Measurements from ENCODE around the gene NSL1. TPM values are rescaled to one million over a fixed set of nuclear protein-coding genes. Genes with fewer than 3 reads are reported as not detected.

NSL1 gene
- total and polyA plus RNA-seq, 2 donors from 2014 or later = 19.5 to 34.5 TPM

- Histone ChIP-seq H3K9me3 (ENCODE audit: control insufficient read depth in 2 of 3, insufficient read depth in 1 of 3, low read length in 3 of 3) (peaks cover 0 to 12% (median 0%) of the 10 kb centered on the region in 3 donors), H3K4me1 (ENCODE audit: control insufficient read depth in 2 of 3, insufficient read depth in 2 of 3, low read depth in 1 of 3, low read length in 3 of 3) (no peaks in the 10 kb centered on the region), H3K27me3 (ENCODE audit: control insufficient read depth, insufficient read depth, low read length) (no peaks in the 10 kb centered on the region), H3K27ac (ENCODE audit: low read depth in 2 of 2, low read length in 2 of 2) (no peak overlapping the region), H3K4me3 (ENCODE audit: low read length in 3 of 3) (no peak overlapping the region), H3K36me3 (ENCODE audit: control insufficient read depth in 2 of 3, insufficient read depth in 3 of 3, low read length in 3 of 3) (no peaks in the 10 kb centered on the region), H3K9ac (ENCODE audit: low read length in 3 of 3) (no peak overlapping the region)
- intact Hi-C loops (cut with DNase I) = no loop called here
- DNase-seq (no peak), FAIRE-seq (no peak)
- TF ChIP-seq CTCF (IDR thresholded peaks at IDR 0.05; ENCODE audit: borderline replicate concordance, extremely low read depth, insufficient read depth) = no peak
Observed at GRCh38 chr1:212820969-212821368, 29.4 kb upstream of the NSL1 start.

- H3K27me3 ChIP-seq (ENCODE audit: control insufficient read depth, insufficient read depth, low read length) = no peaks in the 10 kb centered on the region
- H3K4me1 ChIP-seq (ENCODE audit: control insufficient read depth in 2 of 3, insufficient read depth in 2 of 3, low read depth in 1 of 3, low read length in 3 of 3) = no peaks in the 10 kb centered on the region
- DNase-seq (peak in 1 of 5 donors; percentile 2), FAIRE-seq (no peak)
- H3K4me3 ChIP-seq (ENCODE audit: low read length in 3 of 3) = no peak overlapping the region
- H3K9ac ChIP-seq (ENCODE audit: low read length in 3 of 3) = no peak overlapping the region
- intact Hi-C loops (cut with DNase I) = loop anchor here (10.0 kb wide), 1 partner anchor 175 kb away; no protein-coding TSS in a partner anchor
- TF ChIP-seq CTCF (IDR thresholded peaks at IDR 0.05; ENCODE audit: borderline replicate concordance, extremely low read depth, insufficient read depth) = no peak
- no peak overlapping the region for H3K27ac ChIP-seq (ENCODE audit: low read depth in 2 of 2, low read length in 2 of 2)
- no peaks in the 10 kb centered on the region for H3K36me3 ChIP-seq (ENCODE audit: control insufficient read depth in 2 of 3, insufficient read depth in 3 of 3, low read length in 3 of 3)
- peaks cover 0 to 2% (median 0%) of the 10 kb centered on the region in 3 donors for H3K9me3 ChIP-seq (ENCODE audit: control insufficient read depth in 2 of 3, insufficient read depth in 1 of 3, low read length in 3 of 3)
Observed at GRCh38 chr1:212819726-212820125, 28.1 kb upstream of the NSL1 start.

GRCh38 chr1:212816567-212817278 is 25.1 kb upstream of the NSL1 start:
- no peak overlapping the region for H3K4me3 ChIP-seq (ENCODE audit: low read length in 3 of 3)
- no peak for TF ChIP-seq CTCF (IDR thresholded peaks at IDR 0.05; ENCODE audit: borderline replicate concordance, extremely low read depth, insufficient read depth)
- H3K4me1 ChIP-seq (ENCODE audit: control insufficient read depth in 2 of 3, insufficient read depth in 2 of 3, low read depth in 1 of 3, low read length in 3 of 3) = no peaks in the 10 kb centered on the region
- H3K9me3 ChIP-seq (ENCODE audit: control insufficient read depth in 2 of 3, insufficient read depth in 1 of 3, low read length in 3 of 3) = no peaks in the 10 kb centered on the region
- DNase-seq (no peak), FAIRE-seq (no peak)
- H3K27ac ChIP-seq (ENCODE audit: low read depth in 2 of 2, low read length in 2 of 2) = no peak overlapping the region
- intact Hi-C loops (cut with DNase I) = loop anchor here (10.0 kb wide), 1 partner anchor 178 kb away; no protein-coding TSS in a partner anchor
- no peaks in the 10 kb centered on the region for H3K36me3 ChIP-seq (ENCODE audit: control insufficient read depth in 2 of 3, insufficient read depth in 3 of 3, low read length in 3 of 3)
- no peaks in the 10 kb centered on the region for H3K27me3 ChIP-seq (ENCODE audit: control insufficient read depth, insufficient read depth, low read length)
- H3K9ac ChIP-seq (ENCODE audit: low read length in 3 of 3) = no peak overlapping the region
